ENCODE measurements around the gene NEBL.

NEBL gene

DNA sequence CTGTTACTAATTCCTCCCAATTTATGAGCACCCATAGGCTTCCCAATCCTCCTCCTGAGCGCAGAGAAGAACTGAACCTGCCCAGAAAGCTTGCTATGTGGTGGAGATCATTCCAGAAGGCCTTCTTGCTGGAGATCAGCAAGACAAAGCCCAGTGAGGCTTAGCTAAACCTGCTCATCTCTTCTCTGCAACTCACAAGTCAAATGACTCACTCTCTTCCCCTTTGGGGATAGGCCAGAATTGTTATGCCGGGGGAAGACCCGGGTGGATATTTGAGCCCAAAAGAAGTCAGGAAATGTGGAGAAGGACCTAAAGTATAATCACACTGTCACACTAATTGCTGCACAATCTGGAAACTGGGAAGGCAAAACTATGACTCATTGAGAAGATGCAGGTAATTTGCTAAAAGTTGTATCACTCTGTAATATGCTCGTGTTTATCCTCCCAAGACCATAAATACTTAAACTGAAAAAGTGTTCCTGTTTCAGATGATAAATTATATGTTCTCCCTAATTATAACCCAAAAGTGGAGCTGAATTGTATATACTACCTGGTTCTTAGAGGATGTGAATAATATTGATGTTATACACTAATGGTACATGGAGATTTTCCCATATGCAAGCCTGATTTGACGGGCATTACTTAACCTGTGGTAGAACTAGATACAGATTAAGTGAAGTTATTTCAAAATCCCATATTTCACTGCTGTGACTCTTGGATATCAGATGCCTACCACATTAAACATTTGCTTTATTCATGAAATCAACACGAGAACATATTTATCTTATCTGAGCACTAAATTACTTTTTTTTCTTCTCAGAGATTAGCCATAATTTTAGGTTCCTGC is 6.4 kb downstream of the NEBL start:
- H3K27me3 ChIP-seq (ENCODE audit: low read depth) = no peaks in the 10 kb centered on the region
- H3K9me3 ChIP-seq = no peaks in the 10 kb centered on the region
- no peak for DNase-seq (ENCODE audit: low spot score in 2 of 2)
- H3K36me3 ChIP-seq (replicated peaks) = no peaks in the 10 kb centered on the region
- in situ Hi-C loops (cut with MboI; ENCODE audit: low sequenced_read_pairs) = no loop called here
- H3K4me3 ChIP-seq = no peak overlapping the region
- peaks cover 31% of the 10 kb centered on the region for H3K4me1 ChIP-seq

DNA sequence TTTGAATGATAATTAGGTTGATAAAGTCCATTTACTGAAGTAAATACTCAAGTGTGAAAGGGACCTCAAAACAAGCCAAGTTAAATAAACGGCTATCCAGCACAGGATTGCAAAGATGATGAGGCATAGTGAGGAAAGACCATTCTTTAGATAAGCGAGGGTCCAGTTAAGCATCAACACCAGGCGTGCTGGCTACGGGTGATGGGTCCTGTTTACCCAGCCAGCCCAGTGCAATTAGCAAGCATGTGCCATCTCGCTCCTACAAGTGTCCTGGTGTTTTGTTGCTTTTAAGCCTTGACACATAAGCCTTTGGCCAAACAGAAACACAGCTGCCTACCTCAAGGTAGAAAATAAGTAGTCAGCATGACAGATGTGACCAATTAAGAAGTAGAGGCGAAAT is 7.1 kb downstream of the NEBL start:
- peaks cover under 1% of the 10 kb centered on the region; the same call in 1 of the 2 replicates for H3K27me3 ChIP-seq (ENCODE audit: low read depth)
- no peaks in the 10 kb centered on the region for H3K9me3 ChIP-seq
- no peaks in the 10 kb centered on the region for H3K36me3 ChIP-seq (replicated peaks)
- in situ Hi-C loops (cut with MboI; ENCODE audit: low sequenced_read_pairs) = no loop called here
- no peak overlapping the region for H3K4me3 ChIP-seq
- peaks cover 31% of the 10 kb centered on the region for H3K4me1 ChIP-seq
- DNase-seq (ENCODE audit: low spot score in 2 of 2) = peak in 1 of 2 experiments; percentile 32

DNA sequence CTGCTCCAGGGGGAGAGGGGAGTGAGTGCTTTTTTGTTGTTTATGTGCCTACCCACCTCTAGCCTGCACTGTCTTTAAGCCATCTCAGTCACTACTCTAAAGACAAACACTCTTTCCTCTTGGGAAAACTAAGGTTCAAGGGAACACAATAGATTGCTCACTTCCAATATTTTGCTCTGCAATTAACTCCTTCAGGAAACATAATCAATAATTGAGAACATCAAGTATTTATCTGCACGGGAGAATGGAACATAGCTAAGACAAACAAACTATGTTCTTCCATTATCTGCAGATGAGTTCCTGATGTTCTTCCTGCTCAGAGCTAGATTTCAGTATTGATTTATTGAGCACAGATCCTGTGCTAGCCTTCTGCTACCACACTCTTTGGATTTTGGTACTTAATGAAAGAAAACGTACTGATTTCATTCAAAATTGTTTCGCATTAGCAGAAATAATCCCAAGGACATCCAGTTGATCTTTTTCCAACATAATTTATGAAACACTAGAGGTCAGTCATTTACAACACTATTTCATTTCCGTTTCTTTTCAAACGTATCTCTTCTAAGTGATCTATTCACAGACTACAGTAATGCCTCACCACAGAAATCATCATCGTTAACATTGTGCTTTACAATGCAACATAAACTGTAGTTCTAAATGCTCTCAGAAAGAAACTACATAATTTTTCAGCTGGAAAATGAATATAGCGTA is 8.3 kb downstream of the NEBL start:
- in situ Hi-C loops (cut with MboI; ENCODE audit: low sequenced_read_pairs) = loop anchor here (10.0 kb wide), 1 partner anchor 376 kb away; no protein-coding TSS in a partner anchor
- Histone ChIP-seq H3K27me3 (ENCODE audit: low read depth) (peaks cover 2% of the 10 kb centered on the region; the same call in 1 of the 2 replicates), H3K4me1 (peaks cover 31% of the 10 kb centered on the region), H3K9me3 (no peaks in the 10 kb centered on the region), H3K36me3 (replicated peaks) (no peaks in the 10 kb centered on the region), H3K4me3 (no peak overlapping the region)
- DNase-seq (ENCODE audit: low spot score in 2 of 2) = peak; percentile 3 to 10

- no peaks in the 10 kb centered on the region for H3K36me3 ChIP-seq (replicated peaks)
- no peak overlapping the region for H3K4me3 ChIP-seq
- in situ Hi-C loops (cut with MboI; ENCODE audit: low sequenced_read_pairs) = loop anchor here (10.0 kb wide), 1 partner anchor 377 kb away; no protein-coding TSS in a partner anchor
- peaks cover 2% of the 10 kb centered on the region; the same call in 1 of the 2 replicates for H3K27me3 ChIP-seq (ENCODE audit: low read depth)
- DNase-seq (ENCODE audit: low spot score in 2 of 2) = peak in 1 of 2 experiments; percentile 32
- no peaks in the 10 kb centered on the region for H3K9me3 ChIP-seq
- peaks cover 31% of the 10 kb centered on the region for H3K4me1 ChIP-seq
Measured at GRCh38 chr10:20887706-20888555, 9.2 kb downstream of the NEBL start.

DNA sequence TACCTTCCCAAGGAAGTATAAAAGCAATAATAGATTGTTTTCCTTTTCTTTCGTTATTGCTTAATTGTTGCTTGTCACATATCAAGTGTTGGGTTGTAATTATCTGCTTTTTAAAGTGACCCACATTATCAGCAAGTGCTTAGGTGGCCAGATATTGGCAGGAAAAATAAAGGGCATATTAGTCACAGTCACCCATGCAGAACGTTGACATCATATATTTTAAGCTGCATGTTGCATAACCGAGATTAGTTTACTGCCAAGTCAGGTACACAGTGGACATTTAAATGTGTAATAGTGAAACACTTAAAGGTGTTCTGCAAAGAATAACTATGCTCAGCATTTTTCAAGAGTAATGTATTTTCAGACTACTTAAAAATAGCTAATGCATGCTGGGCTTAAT is 11.4 kb downstream of the NEBL start:
- Histone ChIP-seq H3K4me1 (peaks cover 31% of the 10 kb centered on the region), H3K27me3 (ENCODE audit: low read depth) (peaks cover 6% of the 10 kb centered on the region), H3K36me3 (replicated peaks) (no peaks in the 10 kb centered on the region), H3K4me3 (no peak overlapping the region), H3K9me3 (no peaks in the 10 kb centered on the region)
- in situ Hi-C loops (cut with MboI; ENCODE audit: low sequenced_read_pairs) = loop anchor here (10.0 kb wide), 1 partner anchor 379 kb away; no protein-coding TSS in a partner anchor
- no peak for DNase-seq (ENCODE audit: low spot score in 2 of 2)

DNA sequence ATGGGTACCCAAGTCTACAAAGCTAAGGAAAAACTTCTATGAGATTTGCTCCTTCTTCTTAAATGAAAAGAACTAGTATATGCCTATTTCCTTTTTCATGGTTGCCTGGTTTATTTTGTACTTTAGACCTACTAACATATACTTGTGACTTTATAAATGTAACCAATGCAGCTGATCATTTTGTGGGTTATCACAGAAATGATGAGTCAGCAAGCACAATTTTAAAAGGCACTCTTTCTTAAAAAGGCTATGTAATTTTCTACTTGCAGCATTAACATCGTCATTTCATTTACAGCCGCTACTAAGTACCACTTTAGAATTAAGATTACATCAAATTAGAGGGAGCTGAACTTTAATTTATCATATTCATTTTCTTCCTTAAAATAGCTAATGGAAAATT is 13.6 kb downstream of the NEBL start:
- DNase-seq (ENCODE audit: low spot score in 2 of 2) = no peak
- Histone ChIP-seq H3K9me3 (no peaks in the 10 kb centered on the region), H3K4me1 (peaks cover 12% of the 10 kb centered on the region), H3K36me3 (replicated peaks) (no peaks in the 10 kb centered on the region), H3K4me3 (no peak overlapping the region), H3K27me3 (ENCODE audit: low read depth) (peaks cover 6% of the 10 kb centered on the region)
- in situ Hi-C loops (cut with MboI; ENCODE audit: low sequenced_read_pairs) = loop anchor here (10.0 kb wide), 1 partner anchor 381 kb away; no protein-coding TSS in a partner anchor

- H3K4me3 ChIP-seq = no peak overlapping the region
- no peaks in the 10 kb centered on the region for H3K36me3 ChIP-seq (replicated peaks)
- in situ Hi-C loops (cut with MboI; ENCODE audit: low sequenced_read_pairs) = loop anchor here (10.0 kb wide), 1 partner anchor 383 kb away; no protein-coding TSS in a partner anchor
Measured at GRCh38 chr10:20882091-20882490, 15.0 kb downstream of the NEBL start.

GRCh38 chr10:20879136-20879535 is 18.0 kb downstream of the NEBL start:
- no peak for DNase-seq (ENCODE audit: low spot score in 2 of 2)
- peaks cover 4% of the 10 kb centered on the region; the same call in 1 of the 2 replicates for H3K27me3 ChIP-seq (ENCODE audit: low read depth)
- H3K4me1 ChIP-seq = no peaks in the 10 kb centered on the region; the same call in 1 of the 2 replicates
- H3K36me3 ChIP-seq (replicated peaks) = no peaks in the 10 kb centered on the region
- H3K9me3 ChIP-seq = no peaks in the 10 kb centered on the region
- in situ Hi-C loops (cut with MboI; ENCODE audit: low sequenced_read_pairs) = no loop called here
- no peak overlapping the region for H3K4me3 ChIP-seq

More at GRCh38 chr10:20882091-20882490, 15.0 kb downstream of the NEBL start:
- Histone ChIP-seq H3K9me3 (no peaks in the 10 kb centered on the region), H3K27me3 (ENCODE audit: low read depth) (peaks cover 6% of the 10 kb centered on the region), H3K4me1 (no peaks in the 10 kb centered on the region; the same call in 1 of the 2 replicates)
- no peak for DNase-seq (ENCODE audit: low spot score in 2 of 2)

GRCh38 chr10:20877986-20878983 is 18.8 kb downstream of the NEBL start:
- peaks cover 4% of the 10 kb centered on the region; the same call in 1 of the 2 replicates for H3K27me3 ChIP-seq (ENCODE audit: low read depth)
- no peak overlapping the region for H3K4me3 ChIP-seq
- in situ Hi-C loops (cut with MboI; ENCODE audit: low sequenced_read_pairs) = no loop called here
- no peaks in the 10 kb centered on the region; the same call in 1 of the 2 replicates for H3K4me1 ChIP-seq
- no peaks in the 10 kb centered on the region for H3K9me3 ChIP-seq
- H3K36me3 ChIP-seq (replicated peaks) = no peaks in the 10 kb centered on the region
- DNase-seq (ENCODE audit: low spot score in 2 of 2) = peak in 1 of 2 experiments; percentile 19

- in situ Hi-C loops (cut with MboI; ENCODE audit: low sequenced_read_pairs) = no loop called here
- H3K27me3 ChIP-seq (ENCODE audit: low read depth) = peaks cover 3% of the 10 kb centered on the region; the same call in 1 of the 2 replicates
- no peak for DNase-seq (ENCODE audit: low spot score in 2 of 2)
- H3K4me1 ChIP-seq = no peaks in the 10 kb centered on the region; the same call in 1 of the 2 replicates
- H3K36me3 ChIP-seq (replicated peaks) = no peaks in the 10 kb centered on the region
- no peak overlapping the region for H3K4me3 ChIP-seq
- no peaks in the 10 kb centered on the region for H3K9me3 ChIP-seq
Measured at GRCh38 chr10:20877554-20877953, 19.6 kb downstream of the NEBL start.

DNA sequence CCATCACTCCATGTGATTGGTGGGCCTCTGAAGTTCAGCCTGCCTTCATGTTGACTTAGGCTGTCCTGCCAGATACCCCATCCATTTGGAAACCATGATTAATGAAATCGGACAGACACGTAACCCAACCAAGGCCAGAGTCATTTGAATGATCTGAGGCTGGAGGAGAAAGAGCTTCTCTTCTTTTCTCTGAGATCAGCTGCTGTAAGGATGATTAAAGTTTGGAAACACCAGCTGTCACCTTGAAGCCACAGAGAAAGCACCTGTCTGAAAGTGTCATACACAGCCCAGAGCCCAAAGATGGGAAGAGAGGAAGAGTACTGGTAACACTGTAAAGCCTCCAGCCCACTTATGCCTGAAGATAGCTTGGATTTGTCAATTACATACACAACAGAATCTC is 22.9 kb downstream of the NEBL start:
- in situ Hi-C loops (cut with MboI; ENCODE audit: low sequenced_read_pairs) = loop anchor here (25.0 kb wide), 1 partner anchor 1062 kb away; the partner anchor contains the start of gene PLXDC2
- no peak overlapping the region for H3K4me3 ChIP-seq
- no peaks in the 10 kb centered on the region for H3K9me3 ChIP-seq
- H3K36me3 ChIP-seq (replicated peaks) = no peaks in the 10 kb centered on the region
- no peak for DNase-seq (ENCODE audit: low spot score in 2 of 2)
- H3K27me3 ChIP-seq (ENCODE audit: low read depth) = no peaks in the 10 kb centered on the region
- no peaks in the 10 kb centered on the region; the same call in 1 of the 2 replicates for H3K4me1 ChIP-seq

DNA sequence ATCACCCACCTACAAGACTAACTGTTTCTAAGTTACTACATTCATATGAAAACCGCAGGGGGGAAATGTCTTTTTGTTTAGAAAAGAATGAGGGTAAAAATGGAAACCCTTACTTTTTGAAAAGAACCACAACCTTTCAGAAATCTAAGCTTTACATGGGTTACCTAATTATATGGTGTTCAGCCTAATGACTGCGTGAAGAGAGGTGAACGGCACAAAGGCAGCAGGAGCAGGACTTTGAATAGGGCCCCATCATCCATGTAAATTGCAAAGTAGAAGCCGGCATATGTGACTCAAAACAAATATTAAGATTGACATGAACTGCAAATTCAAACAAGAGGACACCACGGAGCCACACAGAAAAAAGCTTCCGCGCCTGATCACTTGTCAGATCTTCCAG is 25.1 kb downstream of the NEBL start:
- Histone ChIP-seq H3K4me3 (no peak overlapping the region), H3K4me1 (no peaks in the 10 kb centered on the region), H3K9me3 (no peaks in the 10 kb centered on the region), H3K36me3 (replicated peaks) (no peaks in the 10 kb centered on the region), H3K27me3 (ENCODE audit: low read depth) (no peaks in the 10 kb centered on the region)
- no peak for DNase-seq (ENCODE audit: low spot score in 2 of 2)
- in situ Hi-C loops (cut with MboI; ENCODE audit: low sequenced_read_pairs) = loop anchor here (25.0 kb wide), 1 partner anchor 1060 kb away; the partner anchor contains the start of gene PLXDC2
